Nephron (organoid): ENCODE results near the gene DNAH12.

Experiments used
- H3K27ac Mint-ChIP-seq, 3 experiments: 2 replicates each; pipeline ENCODE4 v1.8.0; 2020; ENCODE audit warnings: mixed read lengths in 3 of 3, mild to moderate bottlenecking in 2 of 3, moderate library complexity in 1 of 3
- H3K27me3 Mint-ChIP-seq: 2 replicates; pipeline ENCODE4 v1.8.0; 2021; ENCODE audit warnings: low read depth, mild to moderate bottlenecking, moderate library complexity, mixed read lengths
- H3K36me3 Mint-ChIP-seq: 2 replicates; pipeline ENCODE4 v1.8.0; 2020; ENCODE audit warnings: low read depth, mixed read lengths
- H3K4me1 Mint-ChIP-seq: 2 replicates; pipeline ENCODE4 v1.8.0; 2020; ENCODE audit warnings: mixed read lengths
- H3K4me3 Mint-ChIP-seq, 3 experiments: 2 replicates each; pipeline ENCODE4 v1.8.0; 2020; ENCODE audit warnings: mild to moderate bottlenecking in 3 of 3, mixed read lengths in 3 of 3, moderate library complexity in 2 of 3
- H3K9me3 Mint-ChIP-seq: 2 replicates; pipeline ENCODE4 v1.8.0; 2020; ENCODE audit warnings: mixed read lengths
- CTCF ChIP-seq, 3 experiments: fragments of 200-600 bp; sonication (generic); IDR thresholded peaks; one replicate each; pipeline ENCODE4 v1.5.0; 2021; ENCODE audit warnings: antibody characterized with exemption in 3 of 3; ENCODE audit not compliant: unreplicated experiment in 3 of 3

Gene DNAH12

GRCh38 chr3:57569859-57570450 is 25.8 kb upstream of the DNAH12 start:
- TF ChIP-seq CTCF (IDR thresholded peaks at IDR 0.05; ENCODE audit: unreplicated experiment in 3 of 3) = no peak
- no peaks in the 10 kb centered on the region for H3K27me3 Mint-ChIP-seq
- no peak overlapping the region for H3K4me3 Mint-ChIP-seq
- peaks cover 56% of the 10 kb centered on the region for H3K36me3 Mint-ChIP-seq
- no peaks in the 10 kb centered on the region for H3K9me3 Mint-ChIP-seq
- H3K4me1 Mint-ChIP-seq = no peaks in the 10 kb centered on the region
- peak overlapping the region in 1 of 3 experiments; percentile 73 for H3K27ac Mint-ChIP-seq

- Mint-ChIP-seq H3K9me3 (no peaks in the 10 kb centered on the region), H3K36me3 (peaks cover 24% of the 10 kb centered on the region), H3K27me3 (no peaks in the 10 kb centered on the region), H3K27ac (no peak overlapping the region), H3K4me1 (peaks cover 26% of the 10 kb centered on the region), H3K4me3 (peak overlapping the region in 1 of 3 experiments; percentile 19)
- TF ChIP-seq CTCF (IDR thresholded peaks at IDR 0.05; ENCODE audit: unreplicated experiment in 3 of 3) = no peak
Measured at GRCh38 chr3:57559526-57559925, 15.4 kb upstream of the DNAH12 start.

GRCh38 chr3:57557085-57557537 is 13.0 kb upstream of the DNAH12 start:
- peaks cover 26% of the 10 kb centered on the region for H3K4me1 Mint-ChIP-seq
- H3K36me3 Mint-ChIP-seq = peaks cover 20% of the 10 kb centered on the region
- no peaks in the 10 kb centered on the region for H3K27me3 Mint-ChIP-seq
- peak overlapping the region; percentile 83 to 99 (median 86) for H3K4me3 Mint-ChIP-seq
- TF ChIP-seq CTCF (IDR thresholded peaks at IDR 0.05; ENCODE audit: unreplicated experiment in 3 of 3) = no peak
- peak overlapping the region; percentile 92 to 98 (median 93) for H3K27ac Mint-ChIP-seq
- no peaks in the 10 kb centered on the region for H3K9me3 Mint-ChIP-seq

- no peak for TF ChIP-seq CTCF (IDR thresholded peaks at IDR 0.05; ENCODE audit: unreplicated experiment in 3 of 3)
- peaks cover 26% of the 10 kb centered on the region for H3K4me1 Mint-ChIP-seq
- H3K9me3 Mint-ChIP-seq = no peaks in the 10 kb centered on the region
- no peaks in the 10 kb centered on the region for H3K27me3 Mint-ChIP-seq
- H3K27ac Mint-ChIP-seq = peak overlapping the region; percentile 92 to 98 (median 98)
- peaks cover 20% of the 10 kb centered on the region for H3K36me3 Mint-ChIP-seq
- peak overlapping the region; percentile 83 to 99 (median 86) for H3K4me3 Mint-ChIP-seq
Measured at GRCh38 chr3:57556459-57557084, 12.4 kb upstream of the DNAH12 start.

GRCh38 chr3:57555738-57556458 is 11.8 kb upstream of the DNAH12 start, which contains the start of gene PDE12:
Gene PDE12 (plus strand): TSS chr3:57556274. CDS start chr3:57556380, 106 bp downstream.
- H3K27ac Mint-ChIP-seq = peak within 1 kb of the TSS; percentile 98 to 99 (median 98)
- H3K9me3 Mint-ChIP-seq = no peaks in the 10 kb centered on the region
- peaks cover 26% of the 10 kb centered on the region for H3K4me1 Mint-ChIP-seq
- TF ChIP-seq CTCF (IDR thresholded peaks at IDR 0.05; ENCODE audit: unreplicated experiment in 3 of 3) = no peak
- no peaks in the 10 kb centered on the region for H3K27me3 Mint-ChIP-seq
- peak within 1 kb of the TSS; percentile 83 to 99 (median 86) for H3K4me3 Mint-ChIP-seq
- H3K36me3 Mint-ChIP-seq = peaks cover 20% of the 10 kb centered on the region
